ENCODE measurements around the gene RNF225.
A peak's percentile ranks its signal among the peaks of the same experiment; 100 is the strongest.
"Not testable (repeated sequence)": the region's sequence is repeated elsewhere in the genome, so short reads cannot be mapped to it uniquely, and the experiment has no call there.

RNF225 gene

GRCh38 chr19:58387338-58388174 lies 7.9 kb upstream of the RNF225 start:
- no peak for DNase-seq (ENCODE audit: low read depth)

DNA sequence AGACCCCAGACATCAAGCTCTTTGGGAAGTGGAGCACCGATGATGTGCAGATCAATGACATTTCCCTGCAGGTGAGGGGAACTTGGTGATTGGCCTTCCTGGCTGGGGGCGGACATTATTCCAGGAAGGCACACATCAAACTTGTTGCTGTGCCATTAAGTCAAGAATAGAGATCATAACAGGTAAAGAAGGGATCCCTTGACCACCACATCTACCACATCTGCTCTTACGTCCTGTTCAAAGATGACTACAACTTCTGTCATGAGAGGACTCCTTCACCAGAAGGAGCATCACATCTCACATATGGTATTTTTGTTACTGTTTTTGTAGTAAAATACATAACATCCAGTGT lies 7.3 kb upstream of the RNF225 start:
- no peak for DNase-seq (ENCODE audit: low read depth)

- no peak for DNase-seq (ENCODE audit: low read depth)
These were observed 2.3 kb upstream of the RNF225 start for GRCh38 chr19:58392945-58393724.

GRCh38 chr19:58393725-58394033 lies 1.8 kb upstream of the RNF225 start:
- no peak for DNase-seq (ENCODE audit: low read depth)

DNA sequence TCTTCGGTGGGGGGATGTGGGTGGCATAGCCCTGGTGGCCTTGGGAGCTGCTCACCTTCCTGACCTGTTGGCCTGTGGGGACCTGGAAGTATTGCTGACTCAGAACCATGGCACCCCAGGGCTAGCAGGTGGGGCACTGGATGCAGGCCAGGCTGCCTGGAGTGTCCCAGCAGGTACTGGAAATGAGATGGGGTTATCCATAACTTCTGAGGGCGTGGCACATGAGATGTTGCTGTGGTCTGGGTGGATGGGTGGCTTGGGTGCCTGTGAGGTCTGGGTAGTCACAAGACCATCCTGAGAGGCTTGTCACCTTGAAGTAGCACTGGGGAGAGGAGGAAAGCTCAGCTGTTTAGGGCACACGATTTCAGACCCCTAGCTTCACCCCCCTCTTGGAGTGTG lies 636 bp upstream of the RNF225 start:
- no peak for DNase-seq (ENCODE audit: low read depth)

DNA sequence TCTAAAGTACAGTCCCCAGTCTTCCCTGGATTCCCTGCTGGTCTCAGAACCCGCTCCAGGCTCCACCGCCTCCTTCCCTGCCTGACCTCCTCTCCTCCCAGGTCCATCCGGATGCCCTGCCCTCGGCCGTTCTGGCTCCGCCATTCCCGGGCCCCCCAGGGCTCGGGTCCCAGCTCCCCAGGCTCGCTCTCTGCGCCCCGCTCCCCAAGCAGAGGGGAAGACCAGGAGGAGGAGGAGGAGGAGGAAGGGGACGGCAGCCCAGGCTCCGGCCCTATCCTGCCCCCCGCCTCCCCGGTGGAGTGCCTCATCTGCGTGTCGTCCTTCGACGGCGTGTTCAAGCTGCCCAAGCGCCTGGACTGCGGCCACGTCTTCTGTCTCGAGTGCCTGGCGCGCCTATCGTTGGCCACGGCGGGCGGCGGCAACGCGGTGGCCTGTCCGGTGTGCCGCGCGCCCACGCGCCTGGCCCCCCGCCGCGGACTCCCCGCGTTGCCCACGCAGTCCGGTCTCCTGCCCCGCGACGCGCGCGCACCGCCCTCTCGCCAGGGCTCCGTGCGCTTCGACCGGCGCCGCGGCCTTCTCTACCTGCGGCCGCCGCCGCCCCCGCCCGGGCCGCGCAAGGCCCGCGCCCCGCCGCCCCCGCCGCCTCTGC lies 647 bp downstream of the RNF225 start:
- no peak for DNase-seq (ENCODE audit: low read depth)

DNA sequence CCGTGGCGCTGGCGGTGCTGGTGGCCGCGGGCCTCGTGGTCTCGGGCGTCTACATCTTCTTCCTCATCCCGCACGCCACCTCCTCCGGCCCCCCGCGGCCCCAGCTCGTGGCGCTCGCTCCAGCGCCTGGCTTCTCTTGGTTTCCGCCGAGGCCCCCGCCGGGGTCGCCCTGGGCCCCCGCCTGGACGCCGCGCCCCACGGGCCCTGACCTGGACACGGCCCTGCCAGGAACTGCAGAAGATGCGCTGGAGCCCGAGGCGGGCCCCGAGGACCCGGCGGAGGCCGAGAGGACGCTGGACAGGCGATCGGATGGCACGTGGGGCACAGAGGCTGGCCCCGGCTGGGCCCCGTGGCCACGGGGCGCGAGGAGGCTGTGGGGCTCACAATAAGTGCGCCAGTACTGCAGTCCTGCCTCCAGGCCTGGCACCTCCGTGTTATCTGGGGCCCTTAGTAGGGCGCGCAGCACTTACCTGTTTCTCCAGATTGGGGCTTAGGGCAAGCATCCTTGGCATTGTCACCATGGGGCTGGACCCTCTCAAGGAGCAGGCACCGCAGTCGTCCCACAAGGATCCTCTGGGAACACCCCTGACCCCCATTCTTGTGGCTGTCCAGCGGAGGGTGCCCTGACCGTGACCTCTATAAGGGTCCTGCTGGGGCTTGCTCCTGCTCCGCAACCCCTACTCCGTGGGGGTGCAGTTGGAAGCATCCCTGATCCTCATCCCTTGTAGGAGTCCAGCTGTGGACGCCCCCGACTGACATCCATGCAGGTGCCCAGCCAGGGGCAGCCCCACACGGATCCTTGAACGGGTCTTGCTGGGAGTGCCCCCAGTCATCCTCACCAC lies 1.5 kb downstream of the RNF225 start:
- DNase-seq (ENCODE audit: low read depth), result no peak

DNA sequence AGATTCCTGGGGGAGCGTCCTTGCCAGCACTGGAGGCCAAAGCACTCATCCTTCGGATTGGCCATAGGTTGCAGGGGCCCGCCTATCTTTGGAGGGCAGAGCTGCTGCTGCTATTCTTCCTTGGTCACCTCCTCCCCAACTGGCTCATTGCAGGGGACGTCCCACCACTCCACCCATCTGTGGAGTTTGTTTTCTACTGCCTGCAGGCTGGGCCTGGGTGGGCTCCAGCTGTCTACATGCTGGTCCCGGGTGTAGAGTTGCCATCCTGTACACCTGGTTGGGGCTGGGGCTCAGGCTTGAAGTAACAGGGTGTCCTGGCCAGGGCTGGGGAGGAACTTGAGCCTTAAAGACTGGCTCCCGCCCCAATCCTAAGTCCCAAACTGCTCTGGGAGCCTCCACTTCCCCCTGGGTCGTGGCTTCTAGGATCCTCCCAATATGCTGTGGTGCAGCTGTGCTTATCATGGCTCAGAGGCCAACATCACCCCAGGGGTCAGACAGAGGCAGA lies 2.1 kb downstream of the RNF225 start:
- DNase-seq (ENCODE audit: low read depth), result no peak

GRCh38 chr19:58398087-58398486 lies 2.6 kb downstream of the RNF225 start:
- no peak for DNase-seq (ENCODE audit: low read depth)

GRCh38 chr19:58398545-58398944 lies 3.1 kb downstream of the RNF225 start:
- no peak for DNase-seq (ENCODE audit: low read depth)

DNA sequence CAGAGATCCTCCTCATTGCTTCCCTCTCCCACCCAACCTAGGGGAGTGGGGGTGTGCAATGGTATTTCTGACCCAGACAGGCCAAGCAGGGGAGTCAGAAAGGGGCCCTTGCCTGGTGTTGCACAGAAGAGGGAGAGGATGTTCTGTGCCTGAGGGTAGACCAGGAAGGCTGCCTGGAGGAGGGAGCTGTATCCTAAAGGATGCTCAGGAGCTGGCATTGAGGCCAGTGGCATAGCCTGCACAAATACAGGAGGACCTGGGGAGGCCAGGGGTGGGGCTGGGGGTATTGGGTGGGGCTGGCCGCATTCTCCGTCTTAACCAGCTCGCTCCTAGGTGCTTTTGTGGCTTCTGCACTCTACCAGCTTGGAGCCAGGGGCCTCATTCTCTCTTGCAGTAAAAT lies 4.4 kb downstream of the RNF225 start:
- no peak for DNase-seq (ENCODE audit: low read depth)

GRCh38 chr19:58400316-58400915 lies 5.0 kb downstream of the RNF225 start:
- no peak for DNase-seq (ENCODE audit: low read depth)

DNA sequence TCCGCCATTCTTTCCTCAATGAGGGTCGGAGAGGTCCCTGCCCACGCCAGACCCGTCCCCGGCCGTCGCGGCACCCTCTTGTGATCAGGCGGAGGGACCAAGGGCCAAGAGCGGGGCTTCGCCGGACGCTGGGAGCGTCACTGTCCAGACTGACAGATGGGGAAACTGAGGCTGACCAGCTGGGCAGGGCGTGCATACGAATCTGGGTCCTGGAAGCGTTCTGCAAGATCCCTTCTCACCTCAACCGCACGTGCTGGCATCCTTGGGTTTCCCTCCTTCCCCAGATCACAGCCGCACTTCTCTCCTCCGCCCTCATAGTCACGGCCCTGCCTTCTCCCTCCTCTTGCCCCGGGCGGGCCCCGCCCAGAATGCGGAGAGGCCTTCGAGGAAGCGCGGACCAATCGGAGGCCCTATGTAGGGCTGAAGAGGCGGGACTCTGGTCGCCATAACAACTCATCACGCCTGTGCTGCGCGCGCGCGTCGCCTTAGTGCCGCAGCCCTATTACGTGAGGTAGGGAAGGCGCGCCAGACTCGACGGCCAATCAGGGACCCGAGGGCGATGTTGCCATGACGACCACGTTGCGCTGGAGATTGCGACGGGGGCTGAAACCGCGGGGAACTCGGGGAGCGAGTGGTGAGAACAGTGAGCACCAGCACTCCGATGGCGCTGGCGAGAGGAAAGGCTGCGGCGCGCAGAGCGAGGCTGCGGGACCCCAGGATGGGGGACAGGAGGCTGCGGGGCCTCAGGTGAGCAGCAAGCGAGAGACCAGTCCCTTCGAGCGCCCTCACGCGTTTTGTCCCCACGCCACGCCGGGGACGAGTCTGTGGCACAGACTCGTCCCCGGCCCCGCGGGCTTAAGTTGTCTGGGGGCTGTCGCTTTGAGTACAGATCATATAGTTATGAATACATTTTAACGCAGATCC lies 5.7 kb downstream of the RNF225 start:
- peak; percentile 98 for DNase-seq (ENCODE audit: low read depth)

DNA sequence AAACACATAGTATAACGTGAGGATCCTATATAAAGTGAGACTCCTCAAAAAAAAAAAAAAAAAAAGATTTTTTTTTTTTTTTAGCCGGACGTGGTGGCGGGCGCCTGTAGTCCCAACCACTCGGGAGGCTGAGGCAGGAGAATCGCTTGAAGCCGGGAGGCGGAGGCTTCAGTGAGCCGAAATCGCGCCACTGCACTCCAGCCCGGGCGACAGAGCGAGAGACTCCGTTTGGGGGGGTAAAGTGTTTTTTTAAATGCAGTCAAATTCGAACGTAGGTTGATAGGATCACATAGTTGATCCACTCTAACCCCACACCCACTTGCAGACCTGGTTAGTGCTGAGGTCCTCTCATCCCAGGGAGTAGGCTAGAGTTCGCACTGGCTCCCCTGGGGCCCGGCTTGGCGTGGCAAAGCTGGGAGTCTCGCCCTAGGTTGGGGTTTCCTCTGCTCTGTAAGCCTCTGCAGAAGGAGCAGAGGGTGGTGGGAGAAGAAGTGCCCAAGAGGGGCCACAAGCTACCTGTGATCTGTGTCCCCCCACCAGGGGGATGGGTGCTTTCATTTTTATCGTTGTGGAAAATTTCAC lies 6.5 kb downstream of the RNF225 start:
- DNase-seq (ENCODE audit: low read depth), result no peak

GRCh38 chr19:58403920-58404478 lies 8.5 kb downstream of the RNF225 start:
- DNase-seq (ENCODE audit: low read depth), result not testable (repeated sequence)

- DNase-seq (ENCODE audit: low read depth), result no peak
These were observed 11.6 kb downstream of the RNF225 start for GRCh38 chr19:58406818-58407657.

GRCh38 chr19:58407658-58408151 lies 12.2 kb downstream of the RNF225 start:
- no peak for DNase-seq (ENCODE audit: low read depth)

- DNase-seq (ENCODE audit: low read depth), result peak; percentile 90
These were observed 12.9 kb downstream of the RNF225 start, which contains the start of gene ZNF584 for GRCh38 chr19:58408152-58409009. TSS of gene ZNF584 (plus strand) at chr19:58408649. CDS start at chr19:58409148, 499 bp downstream.
